SK-N-SH (cell line): ENCODE results near the gene POP7. TPM values are rescaled to one million over a fixed set of nuclear protein-coding genes. Genes with fewer than 3 reads are reported as not detected.
"Not testable (repeated sequence)": the region's sequence is repeated elsewhere in the genome, so short reads cannot be mapped to it uniquely, and the experiment has no call there.

Source experiments
- CTCF ChIA-PET: fragments of 300-600, 350-600 bp; formaldehyde crosslinking; extraction: SDS; loops from one replicate; lab custom pipeline; 2021; lab: Yijun Ruan, JAX
- POLR2A ChIA-PET: fragments of 350-600 bp; sonication (Branson Sonifier 250); formaldehyde crosslinking; extraction: SDS; loops from one replicate; lab custom pipeline; 2020; ENCODE audit warnings: antibody characterized with exemption, inconsistent platforms; lab: Yijun Ruan, JAX
- DNase-seq: peaks from one replicate; pipeline ENCODE4 v3.0.0; 2012
- H2AFZ ChIP-seq: fragments of 200-600 bp; sonication (generic); 2 replicates; pipeline ENCODE4 v1.8.1; 2016; ENCODE audit warnings: antibody characterized with exemption, mild to moderate bottlenecking, low read depth
- H3F3A ChIP-seq: fragments of 200-600 bp; sonication (generic); replicated peaks from 2 replicates; pipeline ENCODE3; 2016; ENCODE audit warnings: antibody characterized with exemption, mild to moderate bottlenecking; ENCODE audit not compliant: insufficient read depth
- H3K27ac ChIP-seq, 2 experiments: fragments of 200-500 bp in 1 of 2; fragments of 200-600 bp in 1 of 2; sonication (Bioruptor generic) in 1 of 2; sonication (generic), shearing (Covaris generic) in 1 of 2; 2 replicates each; pipeline versions ENCODE4 v1.5.1 to v1.6.1; 2014 to 2016; ENCODE audit warnings: low read depth in 2 of 2, inconsistent platforms in 1 of 2, low read length in 1 of 2, mild to moderate bottlenecking in 1 of 2, mixed read lengths in 1 of 2
- H3K27me3 ChIP-seq: fragments of 200-600 bp; sonication (generic), shearing (Covaris generic); 2 replicates; pipeline ENCODE4 v1.6.1; 2016; ENCODE audit warnings: mixed run types; ENCODE audit not compliant: insufficient read depth
- H3K36me3 ChIP-seq, 2 experiments: fragments of 200-500 bp in 1 of 2; fragments of 200-600 bp in 1 of 2; sonication (Bioruptor generic) in 1 of 2; sonication (generic) in 1 of 2; replicated peaks in 1 of 2; 2 replicates each; pipeline versions ENCODE3 to v1.5.1; 2014 to 2016; ENCODE audit warnings: low read length in 1 of 2, mild to moderate bottlenecking in 1 of 2; ENCODE audit not compliant: insufficient read depth in 2 of 2, control insufficient read depth in 1 of 2
- H3K4me1 ChIP-seq, 2 experiments: fragments of 200-500 bp in 1 of 2; fragments of 200-600 bp in 1 of 2; sonication (Bioruptor generic) in 1 of 2; sonication (generic), shearing (Covaris generic) in 1 of 2; 2 replicates each; pipeline versions ENCODE4 v1.5.1 to v1.6.1; 2014 to 2016; ENCODE audit warnings: low read depth in 1 of 2, low read length in 1 of 2, mixed run types in 1 of 2; ENCODE audit not compliant: insufficient read depth in 2 of 2, control insufficient read depth in 1 of 2
- H3K4me2 ChIP-seq: fragments of 200-600 bp; sonication (generic), shearing (Covaris generic); 2 replicates; pipeline ENCODE4 v1.6.1; 2017; ENCODE audit warnings: mixed run types
- H3K4me3 ChIP-seq, 2 experiments: fragments of 200-500 bp in 1 of 2; fragments of 200-600 bp in 1 of 2; sonication (Bioruptor generic) in 1 of 2; sonication (generic), shearing (Covaris generic) in 1 of 2; 2 replicates each; pipeline versions ENCODE4 v1.5.1 to v1.8.1; 2014 to 2016; ENCODE audit warnings: low read depth in 2 of 2, inconsistent platforms in 1 of 2, low read length in 1 of 2, mild to moderate bottlenecking in 1 of 2, mixed read lengths in 1 of 2, moderate library complexity in 1 of 2
- H3K79me2 ChIP-seq: fragments of 200-600 bp; sonication (generic); 2 replicates; pipeline ENCODE4 v1.8.1; 2017; ENCODE audit warnings: mild to moderate bottlenecking; ENCODE audit not compliant: insufficient read depth
- H3K9ac ChIP-seq: fragments of 200-600 bp; sonication (generic); 2 replicates; pipeline ENCODE4 v1.6.1; 2017; ENCODE audit warnings: mixed run types
- H3K9me2 ChIP-seq: fragments of 200-600 bp; sonication (generic); 2 replicates; pipeline ENCODE4 v1.6.1; 2017; ENCODE audit warnings: mixed run types
- H3K9me3 ChIP-seq: fragments of 200-600 bp; sonication (generic); 2 replicates; pipeline ENCODE4 v1.6.1; 2017; ENCODE audit warnings: mixed run types, mild to moderate bottlenecking, moderate library complexity
- H4K20me1 ChIP-seq: fragments of 200-600 bp; sonication (generic); 2 replicates; pipeline ENCODE4 v1.6.1; 2017; ENCODE audit warnings: mild to moderate bottlenecking, mixed run types; ENCODE audit not compliant: insufficient read depth
- CTCF ChIP-seq: fragments of 200-600 bp; sonication (generic); IDR thresholded peaks from 2 replicates; pipeline ENCODE4 v1.6.1; 2017; ENCODE audit warnings: antibody characterized with exemption, mild to moderate bottlenecking, moderate library complexity
- ELF1 ChIP-seq: IDR thresholded peaks from 2 replicates; pipeline ENCODE4 v1.4.0; 2012
- EP300 ChIP-seq, 2 experiments: IDR thresholded peaks; 2 replicates each; pipeline versions ENCODE4 v1.4.0 to v1.6.1; 2012; ENCODE audit warnings: borderline replicate concordance in 1 of 2, low read depth in 1 of 2, low read length in 1 of 2
- FOXJ3 ChIP-seq: sonication (generic); formaldehyde crosslinking; IDR thresholded peaks from 2 replicates; pipeline ENCODE4 v1.5.1; 2020; ENCODE audit warnings: mild to moderate bottlenecking, missing genetic modification reagents
- GABPA ChIP-seq: IDR thresholded peaks from 2 replicates; pipeline ENCODE4 v1.4.0; 2012; ENCODE audit warnings: low read depth, mild to moderate bottlenecking
- GATA2 ChIP-seq: sonication (generic); formaldehyde crosslinking; IDR thresholded peaks from 2 replicates; pipeline ENCODE4 v1.5.0; 2020; ENCODE audit warnings: mild to moderate bottlenecking, missing genetic modification reagents
- JUND ChIP-seq: IDR thresholded peaks from 2 replicates; pipeline ENCODE4 v1.4.0; 2012
- MXI1 ChIP-seq: IDR thresholded peaks from 2 replicates; pipeline ENCODE4 v1.6.1; 2012; ENCODE audit warnings: mild to moderate bottlenecking, low read depth, low read length, improper control_type of control experiment
- RXRA ChIP-seq: IDR thresholded peaks from 2 replicates; pipeline ENCODE4 v1.4.0; 2012; ENCODE audit warnings: low read depth, mild to moderate bottlenecking, borderline replicate concordance
- SMC3 ChIP-seq: IDR thresholded peaks from 2 replicates; pipeline ENCODE4 v1.6.1; 2012; ENCODE audit warnings: low read depth, low read length, improper control_type of control experiment
- TAF1 ChIP-seq: IDR thresholded peaks from 2 replicates; pipeline ENCODE4 v1.6.1; 2012; ENCODE audit warnings: low read depth, mild to moderate bottlenecking, low read length, moderate library complexity, borderline replicate concordance
- TEAD4 ChIP-seq: IDR thresholded peaks from 2 replicates; pipeline ENCODE4 v1.4.0; 2012; ENCODE audit warnings: mild to moderate bottlenecking, borderline replicate concordance; ENCODE audit not compliant: insufficient read depth
- whole genome bisulfite sequencing: methylation state at CpG from one replicate; pipeline ENCODE4 v1.1.6; 2017; ENCODE audit warnings: low lambda C conversion rate; 5-methylcytosine and 5-hydroxymethylcytosine counted together
- polyA plus RNA-seq, 3 experiments: library from polyadenylated mRNA; depleted of rRNA; stranded (reverse); fragments of >200 nt; gene quantifications; 2 replicates each; pipeline ENCODE4 v1.2.3, GENCODE V29; 2012
- TF ChIP-seq, protein P1 (sequence below): IDR thresholded peaks from 2 replicates; pipeline ENCODE4 v1.4.0; 2012; ENCODE audit warnings: low read depth, borderline replicate concordance
- TF ChIP-seq, protein P2 (sequence below): IDR thresholded peaks from 2 replicates; pipeline ENCODE4 v1.6.1; 2012; ENCODE audit warnings: mild to moderate bottlenecking, low read depth, low read length, moderate library complexity

Gene POP7
- polyA plus RNA-seq, 1 of the 3 experiments (the other 2 are of a cell fraction), result 81.8 TPM

GRCh38 chr7:100714725-100715124 lies 8.8 kb downstream of the POP7 start:
- ChIA-PET CTCF (interaction anchor here (0.8 to 17.6 kb wide), 5 partner anchors 9 to 232 kb away, joined by 3 to 344 read pairs (median 27); partner anchors contain the start of genes EPO, POP7 and SLC12A9), POLR2A (no interaction called here)
- DNase-seq, result no peak
- no peak overlapping the region for H3K4me3 ChIP-seq
- H3K79me2 ChIP-seq, result no peaks in the 10 kb centered on the region
- no peak overlapping the region for H2AFZ ChIP-seq
- no peak overlapping the region for H3K9ac ChIP-seq
- H3K9me3 ChIP-seq, result no peaks in the 10 kb centered on the region
- no peaks in the 10 kb centered on the region for H3K4me1 ChIP-seq
- WGBS, result 61% methylated on average over 8 of the region's 8 CpGs
- no peaks in the 10 kb centered on the region for H3F3A ChIP-seq
- H3K27ac ChIP-seq, result no peak overlapping the region
- peaks cover 4% of the 10 kb centered on the region; the same call in 1 of the 2 replicates for H3K27me3 ChIP-seq
- no peak overlapping the region for H3K4me2 ChIP-seq
- no peaks in the 10 kb centered on the region for H3K36me3 ChIP-seq
- H3K9me2 ChIP-seq, result no peaks in the 10 kb centered on the region
- H4K20me1 ChIP-seq, result no peaks in the 10 kb centered on the region
- TF ChIP-seq GABPA, result no peak
- TF ChIP-seq, protein P1, sequence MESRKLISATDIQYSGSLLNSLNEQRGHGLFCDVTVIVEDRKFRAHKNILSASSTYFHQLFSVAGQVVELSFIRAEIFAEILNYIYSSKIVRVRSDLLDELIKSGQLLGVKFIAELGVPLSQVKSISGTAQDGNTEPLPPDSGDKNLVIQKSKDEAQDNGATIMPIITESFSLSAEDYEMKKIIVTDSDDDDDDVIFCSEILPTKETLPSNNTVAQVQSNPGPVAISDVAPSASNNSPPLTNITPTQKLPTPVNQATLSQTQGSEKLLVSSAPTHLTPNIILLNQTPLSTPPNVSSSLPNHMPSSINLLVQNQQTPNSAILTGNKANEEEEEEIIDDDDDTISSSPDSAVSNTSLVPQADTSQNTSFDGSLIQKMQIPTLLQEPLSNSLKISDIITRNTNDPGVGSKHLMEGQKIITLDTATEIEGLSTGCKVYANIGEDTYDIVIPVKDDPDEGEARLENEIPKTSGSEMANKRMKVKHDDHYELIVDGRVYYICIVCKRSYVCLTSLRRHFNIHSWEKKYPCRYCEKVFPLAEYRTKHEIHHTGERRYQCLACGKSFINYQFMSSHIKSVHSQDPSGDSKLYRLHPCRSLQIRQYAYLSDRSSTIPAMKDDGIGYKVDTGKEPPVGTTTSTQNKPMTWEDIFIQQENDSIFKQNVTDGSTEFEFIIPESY, result no peak
- TF ChIP-seq JUND, result no peak
- TF ChIP-seq FOXJ3 (CRISPR knock-in tag), result no peak
- TF ChIP-seq MXI1, result no peak
- TF ChIP-seq, protein P2, sequence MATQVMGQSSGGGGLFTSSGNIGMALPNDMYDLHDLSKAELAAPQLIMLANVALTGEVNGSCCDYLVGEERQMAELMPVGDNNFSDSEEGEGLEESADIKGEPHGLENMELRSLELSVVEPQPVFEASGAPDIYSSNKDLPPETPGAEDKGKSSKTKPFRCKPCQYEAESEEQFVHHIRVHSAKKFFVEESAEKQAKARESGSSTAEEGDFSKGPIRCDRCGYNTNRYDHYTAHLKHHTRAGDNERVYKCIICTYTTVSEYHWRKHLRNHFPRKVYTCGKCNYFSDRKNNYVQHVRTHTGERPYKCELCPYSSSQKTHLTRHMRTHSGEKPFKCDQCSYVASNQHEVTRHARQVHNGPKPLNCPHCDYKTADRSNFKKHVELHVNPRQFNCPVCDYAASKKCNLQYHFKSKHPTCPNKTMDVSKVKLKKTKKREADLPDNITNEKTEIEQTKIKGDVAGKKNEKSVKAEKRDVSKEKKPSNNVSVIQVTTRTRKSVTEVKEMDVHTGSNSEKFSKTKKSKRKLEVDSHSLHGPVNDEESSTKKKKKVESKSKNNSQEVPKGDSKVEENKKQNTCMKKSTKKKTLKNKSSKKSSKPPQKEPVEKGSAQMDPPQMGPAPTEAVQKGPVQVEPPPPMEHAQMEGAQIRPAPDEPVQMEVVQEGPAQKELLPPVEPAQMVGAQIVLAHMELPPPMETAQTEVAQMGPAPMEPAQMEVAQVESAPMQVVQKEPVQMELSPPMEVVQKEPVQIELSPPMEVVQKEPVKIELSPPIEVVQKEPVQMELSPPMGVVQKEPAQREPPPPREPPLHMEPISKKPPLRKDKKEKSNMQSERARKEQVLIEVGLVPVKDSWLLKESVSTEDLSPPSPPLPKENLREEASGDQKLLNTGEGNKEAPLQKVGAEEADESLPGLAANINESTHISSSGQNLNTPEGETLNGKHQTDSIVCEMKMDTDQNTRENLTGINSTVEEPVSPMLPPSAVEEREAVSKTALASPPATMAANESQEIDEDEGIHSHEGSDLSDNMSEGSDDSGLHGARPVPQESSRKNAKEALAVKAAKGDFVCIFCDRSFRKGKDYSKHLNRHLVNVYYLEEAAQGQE, result no peak
- TF ChIP-seq TAF1, result no peak
- no peak for TF ChIP-seq ELF1
- no peak for TF ChIP-seq SMC3
- TF ChIP-seq EP300 (IDR thresholded peaks at IDR 0.05; ENCODE audit: borderline replicate concordance in 1 of 2, low read depth in 1 of 2, low read length in 1 of 2), result no peak
- TF ChIP-seq RXRA, result no peak
- TF ChIP-seq TEAD4, result no peak
- no peak for TF ChIP-seq GATA2 (CRISPR knock-in tag)
- no peak for TF ChIP-seq CTCF

GRCh38 chr7:100717073-100717472 lies 11.2 kb downstream of the POP7 start:
- H3K36me3 ChIP-seq, H3K9me3 ChIP-seq, H3K9ac ChIP-seq, H3K79me2 ChIP-seq, DNase-seq, H3K27ac ChIP-seq, H3F3A ChIP-seq, H3K4me1 ChIP-seq, H3K4me3 ChIP-seq, H3K4me2 ChIP-seq, POLR2A ChIA-PET, H2AFZ ChIP-seq, H4K20me1 ChIP-seq, H3K9me2 ChIP-seq: not testable (repeated sequence)
- 66% methylated on average over 2 of the region's 2 CpGs for WGBS
- peaks cover 26% of the 10 kb centered on the region for H3K27me3 ChIP-seq
- CTCF ChIA-PET, result interaction anchor here (0.6 to 17.6 kb wide), 5 partner anchors 8 to 142 kb away, joined by 3 to 344 read pairs (median 27); partner anchors contain the start of genes EPO, POP7 and SLC12A9
